DMS153 (cell line): ENCODE data around the gene NTMT1.

Experiments
- DNase-seq: peaks from one replicate; lab custom pipeline; 2025; lab: John Stamatoyannopoulos, UW

The NTMT1 gene

DNA sequence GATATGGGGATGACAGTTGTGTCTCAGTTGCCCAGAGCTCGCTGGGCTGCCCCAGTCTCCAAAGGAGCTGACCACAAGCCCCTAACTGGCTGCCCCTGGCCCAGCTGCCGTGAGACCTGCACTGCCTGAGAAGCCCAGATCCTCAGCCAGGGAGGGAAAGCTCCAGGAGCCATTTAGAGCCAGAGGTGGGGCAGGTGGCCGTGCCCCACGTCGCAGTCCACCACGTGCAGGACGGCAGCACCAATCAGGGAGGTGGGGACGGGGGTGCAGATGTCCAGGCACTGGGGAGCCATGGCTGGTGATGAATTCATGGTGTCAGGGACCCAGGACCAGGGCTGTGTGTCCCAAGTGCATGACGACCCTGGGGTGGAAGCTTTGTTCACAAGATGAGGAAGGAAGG is 52.9 kb downstream of the NTMT1 start:
- no peak for DNase-seq

- no peak for DNase-seq
Measured at GRCh38 chr9:129679537-129679936, 53.6 kb downstream of the NTMT1 start.

DNA sequence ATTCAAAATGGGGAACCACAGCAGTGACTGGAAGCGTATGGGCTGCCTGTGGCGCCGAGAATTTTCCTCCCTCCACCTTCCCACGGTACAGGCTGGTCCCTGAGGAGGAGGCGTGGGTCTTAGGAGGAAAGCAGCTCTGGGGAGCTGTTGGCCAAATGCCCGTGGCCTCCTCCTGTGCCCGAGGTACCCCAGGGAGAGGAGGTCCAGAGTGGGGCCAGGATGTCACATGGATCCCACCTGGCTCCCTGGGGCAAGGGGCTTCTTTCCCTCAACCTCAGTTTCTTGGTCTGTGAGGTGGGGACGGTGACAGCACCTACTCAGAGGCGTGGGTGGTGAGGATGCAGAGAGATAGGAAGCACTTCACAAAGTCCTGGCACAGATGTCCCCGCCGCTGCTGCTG is 56.0 kb downstream of the NTMT1 start:
- no peak for DNase-seq

GRCh38 chr9:129682381-129682780 is 56.4 kb downstream of the NTMT1 start:
- DNase-seq, result no peak

- no peak for DNase-seq
Measured at GRCh38 chr9:129685220-129685932, 59.4 kb downstream of the NTMT1 start.
